Spleen (tissue), 7 donors: ENCODE results near the gene C12orf57.

ENCODE experiments used
- POLR2A ChIP-seq, 3 donors: fragments of 450-650 bp; IDR thresholded peaks; one replicate each; pipeline ENCODE4 v1.5.1; 2017; ENCODE audit warnings: antibody characterized with exemption in 3 of 3, mild to moderate bottlenecking in 1 of 3
- POLR2AphosphoS5 ChIP-seq, 3 donors: sonication (generic); formaldehyde crosslinking; IDR thresholded peaks; one replicate each; pipeline ENCODE4 v1.5.1; 2017; ENCODE audit warnings: antibody characterized with exemption in 3 of 3
- TF ChIP-seq, protein P1 (sequence below), 11 experiments: fragments of 200-600 bp in 7 of 11; fragments of 450-650 bp in 4 of 11; sonication (generic) in 4 of 11; IDR thresholded peaks in 8 of 11; conservative IDR thresholded peaks in 3 of 11; 1 replicate in 7 of 11; 2 replicates in 4 of 11; pipeline versions ENCODE4 v1.4.0 to v1.8.0; 2016 to 2021; ENCODE audit warnings: antibody characterized with exemption in 11 of 11, inconsistent platforms in 4 of 11, mild to moderate bottlenecking in 1 of 11
- donor health status: DM: no; HTN: no; CAD: no; lungs with moderate emphysema.
- donor health status: DM: no; HTN: no; CAD: no.
- donor health status: DM: no; HTN: no; CAD: no.

DNA sequence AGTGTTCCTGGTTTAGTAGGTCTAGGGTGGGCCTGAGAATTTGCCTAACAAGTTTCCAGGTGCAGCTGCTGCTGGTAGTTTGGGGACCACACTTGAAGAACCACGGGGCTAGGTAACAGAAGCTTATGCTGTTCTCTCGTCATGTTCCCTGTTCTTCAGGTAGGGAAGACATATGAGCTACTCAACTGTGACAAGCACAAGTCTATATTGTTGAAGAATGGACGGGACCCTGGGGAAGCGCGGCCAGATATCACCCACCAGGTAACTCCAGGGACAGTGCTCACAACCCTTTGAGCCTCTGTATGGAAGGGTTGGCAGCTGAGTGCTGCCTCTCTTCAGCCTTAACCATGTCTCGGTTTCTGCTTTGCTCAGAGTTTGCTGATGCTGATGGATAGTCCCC, 30.4 kb downstream of the C12orf57 start:
- TF ChIP-seq, protein P1, sequence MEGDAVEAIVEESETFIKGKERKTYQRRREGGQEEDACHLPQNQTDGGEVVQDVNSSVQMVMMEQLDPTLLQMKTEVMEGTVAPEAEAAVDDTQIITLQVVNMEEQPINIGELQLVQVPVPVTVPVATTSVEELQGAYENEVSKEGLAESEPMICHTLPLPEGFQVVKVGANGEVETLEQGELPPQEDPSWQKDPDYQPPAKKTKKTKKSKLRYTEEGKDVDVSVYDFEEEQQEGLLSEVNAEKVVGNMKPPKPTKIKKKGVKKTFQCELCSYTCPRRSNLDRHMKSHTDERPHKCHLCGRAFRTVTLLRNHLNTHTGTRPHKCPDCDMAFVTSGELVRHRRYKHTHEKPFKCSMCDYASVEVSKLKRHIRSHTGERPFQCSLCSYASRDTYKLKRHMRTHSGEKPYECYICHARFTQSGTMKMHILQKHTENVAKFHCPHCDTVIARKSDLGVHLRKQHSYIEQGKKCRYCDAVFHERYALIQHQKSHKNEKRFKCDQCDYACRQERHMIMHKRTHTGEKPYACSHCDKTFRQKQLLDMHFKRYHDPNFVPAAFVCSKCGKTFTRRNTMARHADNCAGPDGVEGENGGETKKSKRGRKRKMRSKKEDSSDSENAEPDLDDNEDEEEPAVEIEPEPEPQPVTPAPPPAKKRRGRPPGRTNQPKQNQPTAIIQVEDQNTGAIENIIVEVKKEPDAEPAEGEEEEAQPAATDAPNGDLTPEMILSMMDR (IDR thresholded peaks at IDR 0.05 in 8 of 11, conservative IDR thresholded peaks at IDR 0.05 in 3 of 11): no peak
- no peak for TF ChIP-seq POLR2AphosphoS5 (IDR thresholded peaks at IDR 0.05)
- TF ChIP-seq POLR2A (IDR thresholded peaks at IDR 0.05): no peak
